Erythroblast (primary cell): ENCODE data around the gene WASHC3.

Source experiments
- GATA1 ChIP-seq: IDR thresholded peaks from 2 replicates; pipeline ENCODE4 v1.6.1; 2011; ENCODE audit warnings: low read depth, mild to moderate bottlenecking, control low read depth, low read length, moderate library complexity
- POLR2A ChIP-seq: IDR thresholded peaks from 2 replicates; pipeline ENCODE4 v1.6.1; 2011; ENCODE audit warnings: mild to moderate bottlenecking, low read length

DNA sequence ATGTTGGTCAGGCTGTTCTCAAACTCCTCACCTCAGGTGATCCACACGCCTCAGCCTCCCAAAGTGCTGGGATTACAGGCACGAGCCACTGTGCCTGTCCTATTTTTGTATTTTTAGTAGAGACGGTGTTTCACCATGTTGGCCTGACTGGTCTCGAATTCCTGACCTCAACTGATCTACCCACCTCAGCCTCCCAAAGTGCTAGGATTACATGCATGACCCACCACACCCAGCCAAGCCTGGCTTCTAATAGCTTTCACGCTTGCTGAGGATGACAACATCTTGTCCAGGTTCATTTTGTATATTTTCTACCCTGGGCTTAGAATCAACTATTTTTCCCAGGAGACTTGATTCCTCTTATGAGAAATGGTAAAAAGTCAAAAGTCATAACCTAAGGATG lies 64.7 kb downstream of the WASHC3 start:
- TF ChIP-seq POLR2A (no peak), GATA1 (no peak)
